Measurements from ENCODE around the gene SLC6A18.

Gene SLC6A18

GRCh38 chr5:1203968-1204692 lies 21.1 kb upstream of the SLC6A18 start:
- DNase-seq: no peak

DNA sequence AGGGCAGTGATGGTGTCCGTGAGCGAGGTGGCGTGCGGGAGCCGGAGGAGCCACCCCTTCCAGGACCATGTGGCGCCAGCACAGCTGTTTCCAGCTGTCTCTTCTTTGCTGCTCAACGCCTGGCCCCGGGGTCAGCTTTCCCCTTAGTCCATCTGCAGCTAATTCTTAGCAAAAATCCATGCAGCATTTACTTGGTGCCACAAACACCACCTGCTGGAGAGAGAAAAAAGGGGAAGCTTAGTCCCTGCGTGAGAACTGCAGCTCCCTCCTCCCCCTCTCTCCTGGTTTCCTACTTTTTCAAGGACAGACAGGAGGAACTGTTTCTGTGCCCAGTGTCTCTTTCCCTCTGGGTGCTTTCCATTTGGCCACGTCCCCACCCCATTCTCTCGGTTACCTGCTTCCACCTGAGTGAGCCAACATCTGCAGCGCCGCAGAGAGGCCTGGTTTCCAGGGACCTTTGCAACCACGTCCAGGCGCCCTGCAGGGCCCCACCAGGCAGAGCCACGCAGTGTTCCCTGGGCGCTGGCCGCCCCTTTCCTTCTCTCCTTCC lies 20.4 kb upstream of the SLC6A18 start:
- DNase-seq: no peak

DNA sequence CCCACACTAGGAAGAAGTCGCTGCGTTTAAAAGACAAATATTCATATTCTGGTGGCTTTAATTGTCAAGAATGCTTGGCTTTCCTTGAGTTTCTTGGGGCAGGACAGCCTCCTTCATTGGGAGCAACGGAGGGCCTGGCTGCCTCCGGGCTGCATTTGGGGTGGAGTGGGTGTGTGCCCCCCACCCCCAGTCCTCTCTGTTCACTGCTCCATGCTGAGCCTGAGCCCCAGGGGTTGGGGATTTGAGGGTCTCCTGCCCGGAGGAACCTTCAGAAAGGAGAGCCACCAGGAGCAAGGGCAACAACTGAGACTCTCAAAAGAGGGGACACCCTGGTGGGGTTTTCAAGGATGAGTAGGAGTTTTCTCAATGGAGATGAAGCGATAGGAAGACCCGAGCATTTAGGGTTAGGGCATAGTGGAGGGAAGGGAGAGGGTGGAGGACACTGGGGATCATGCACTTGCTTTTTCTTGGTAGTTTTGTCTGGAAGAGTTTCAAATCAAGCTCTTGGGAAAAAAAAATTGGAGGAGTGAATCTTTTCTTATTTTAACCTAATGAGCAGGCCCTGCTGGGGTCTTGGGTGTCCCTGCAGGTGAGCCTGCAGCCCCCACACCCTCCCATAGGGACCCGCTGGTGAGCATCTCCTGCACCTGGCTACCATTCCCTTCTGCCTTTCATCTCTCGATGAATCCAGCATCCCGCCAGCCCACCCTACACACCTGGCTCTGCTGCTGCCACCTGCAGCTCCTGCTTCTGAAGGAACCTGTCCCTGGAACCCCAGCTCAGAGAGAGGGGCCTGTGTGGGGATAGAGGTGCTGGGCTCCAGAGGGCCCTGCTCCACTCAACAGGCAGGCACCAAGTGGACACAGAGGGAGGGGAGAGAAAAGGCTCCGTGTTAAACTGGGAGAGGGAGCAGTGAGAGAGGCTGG lies 19.7 kb upstream of the SLC6A18 start:
- DNase-seq: no peak

- DNase-seq: no peak
Measured at GRCh38 chr5:1206521-1207412, 18.4 kb upstream of the SLC6A18 start.

- DNase-seq: no peak
Measured at GRCh38 chr5:1207555-1207954, 17.6 kb upstream of the SLC6A18 start.

GRCh38 chr5:1208221-1208742 lies 16.9 kb upstream of the SLC6A18 start:
- DNase-seq: no peak

DNA sequence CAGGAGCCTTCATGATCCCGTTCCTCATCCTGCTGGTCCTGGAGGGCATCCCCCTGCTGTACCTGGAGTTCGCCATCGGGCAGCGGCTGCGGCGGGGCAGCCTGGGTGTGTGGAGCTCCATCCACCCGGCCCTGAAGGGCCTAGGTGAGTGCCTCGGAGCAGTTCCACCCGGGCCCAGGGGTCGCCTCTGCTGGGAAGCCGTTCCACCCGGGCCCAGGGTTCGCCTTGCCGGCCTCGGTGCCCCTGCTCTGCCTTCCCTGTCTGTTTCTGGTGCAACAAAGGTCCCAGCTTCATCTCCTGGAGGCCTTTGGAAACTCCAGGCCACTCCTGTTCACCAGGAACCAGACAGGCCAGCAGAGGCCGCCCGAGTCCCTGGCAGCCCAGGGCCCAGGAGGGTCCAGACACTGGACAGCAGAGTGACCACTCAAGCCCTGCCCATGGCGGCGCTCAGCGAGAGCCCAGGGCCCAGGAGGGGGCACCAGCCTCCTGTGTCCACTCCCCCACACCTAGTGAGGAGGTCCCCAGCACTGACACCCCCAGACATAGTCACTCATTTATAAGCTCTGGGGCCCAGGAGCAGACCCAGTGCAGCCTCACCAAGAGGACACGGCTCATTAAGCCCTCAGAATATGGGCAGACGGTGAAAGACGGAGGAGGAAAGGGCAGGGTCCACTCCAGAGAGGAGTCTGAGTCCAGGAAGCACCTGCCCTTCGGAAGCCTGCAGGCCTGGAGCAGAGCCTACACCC lies 16.3 kb upstream of the SLC6A18 start:
- DNase-seq: peak; percentile 75

DNA sequence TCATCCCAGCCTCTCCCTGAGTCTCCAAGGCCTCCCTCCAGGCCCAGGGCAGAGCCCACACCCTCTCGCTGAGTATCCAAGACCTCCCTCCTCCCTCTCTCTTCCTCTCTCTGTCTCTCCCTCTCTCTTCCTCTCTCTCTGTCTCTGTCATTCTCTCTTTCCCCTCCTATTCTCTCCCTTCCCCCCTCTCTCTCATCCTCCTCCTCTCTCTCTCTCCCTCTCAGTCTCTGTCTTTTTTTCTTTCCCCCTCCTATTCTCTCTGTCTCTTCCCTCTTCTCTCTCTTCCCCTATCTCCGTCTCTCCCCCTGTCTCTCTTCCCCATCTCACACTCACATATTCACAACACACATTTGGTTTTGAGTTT lies 15.7 kb upstream of the SLC6A18 start:
- DNase-seq: no peak

GRCh38 chr5:1209896-1210776 lies 15.0 kb upstream of the SLC6A18 start:
- no peak for DNase-seq

DNA sequence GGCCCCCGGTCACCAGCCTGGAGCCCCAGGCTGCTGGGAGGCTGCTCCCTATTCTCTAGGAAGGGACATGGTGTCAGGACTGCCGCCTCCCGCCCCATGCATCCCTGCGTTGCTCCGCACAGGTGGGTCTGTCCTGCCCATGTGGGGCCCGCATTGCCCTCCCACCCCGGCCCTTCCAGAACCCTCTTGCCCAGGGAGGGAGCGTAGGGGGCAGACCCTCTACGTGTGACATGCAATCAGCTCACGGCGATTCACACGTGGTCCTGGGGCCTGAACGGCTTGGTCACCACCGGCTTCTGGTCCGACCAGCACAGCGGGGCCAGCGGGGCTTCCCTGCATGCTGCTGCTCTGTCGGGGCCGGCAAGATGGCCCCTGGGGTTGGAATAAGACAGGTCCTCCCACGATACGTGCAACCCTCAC lies 14.3 kb upstream of the SLC6A18 start:
- no peak for DNase-seq

GRCh38 chr5:1211701-1212100 lies 13.5 kb upstream of the SLC6A18 start:
- no peak for DNase-seq

- no peak for DNase-seq
Measured at GRCh38 chr5:1212271-1212670, 12.9 kb upstream of the SLC6A18 start.

- no peak for DNase-seq
Measured at GRCh38 chr5:1212881-1213280, 12.3 kb upstream of the SLC6A18 start.

GRCh38 chr5:1213508-1214162 lies 11.5 kb upstream of the SLC6A18 start:
- no peak for DNase-seq

DNA sequence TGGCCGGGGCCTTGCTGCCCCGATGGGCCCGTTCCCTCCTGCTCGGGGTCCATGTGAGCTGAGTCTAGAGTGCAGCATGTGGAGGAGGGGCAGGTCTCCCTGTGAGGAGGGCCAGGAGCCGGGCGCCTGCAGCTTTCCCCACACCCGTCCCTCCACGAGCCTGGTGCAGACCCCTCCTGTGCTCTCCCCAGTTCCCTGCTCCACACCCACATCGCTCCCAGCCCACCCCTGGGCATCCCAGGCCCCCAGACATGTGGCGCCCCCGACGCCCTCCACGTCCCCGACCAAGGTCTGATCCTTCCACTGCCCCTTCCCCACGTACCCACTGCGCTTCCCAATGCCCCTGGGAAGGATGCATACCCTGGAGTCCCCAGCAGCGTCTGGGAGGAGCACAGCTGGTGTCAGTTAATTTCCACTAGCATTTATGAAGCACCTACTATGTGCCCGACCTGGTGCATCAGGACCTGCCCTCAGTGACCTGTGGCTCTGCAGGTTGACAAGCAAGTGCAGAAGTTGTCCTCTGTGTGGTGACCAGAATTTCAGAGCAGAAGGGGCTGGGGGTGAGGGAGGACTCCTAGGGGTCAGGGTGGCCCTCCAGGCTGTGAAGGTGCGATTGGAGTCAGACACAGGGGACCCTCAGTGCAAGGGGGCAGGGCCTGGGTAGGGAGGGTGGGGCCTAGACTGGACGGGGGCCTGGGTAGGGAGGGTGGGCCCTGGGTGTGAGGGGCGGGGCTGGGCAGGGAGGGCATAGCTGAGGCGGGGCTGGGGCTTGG lies 10.8 kb upstream of the SLC6A18 start:
- DNase-seq: no peak

- no peak for DNase-seq
Measured at GRCh38 chr5:1214936-1215220, 10.3 kb upstream of the SLC6A18 start.

DNA sequence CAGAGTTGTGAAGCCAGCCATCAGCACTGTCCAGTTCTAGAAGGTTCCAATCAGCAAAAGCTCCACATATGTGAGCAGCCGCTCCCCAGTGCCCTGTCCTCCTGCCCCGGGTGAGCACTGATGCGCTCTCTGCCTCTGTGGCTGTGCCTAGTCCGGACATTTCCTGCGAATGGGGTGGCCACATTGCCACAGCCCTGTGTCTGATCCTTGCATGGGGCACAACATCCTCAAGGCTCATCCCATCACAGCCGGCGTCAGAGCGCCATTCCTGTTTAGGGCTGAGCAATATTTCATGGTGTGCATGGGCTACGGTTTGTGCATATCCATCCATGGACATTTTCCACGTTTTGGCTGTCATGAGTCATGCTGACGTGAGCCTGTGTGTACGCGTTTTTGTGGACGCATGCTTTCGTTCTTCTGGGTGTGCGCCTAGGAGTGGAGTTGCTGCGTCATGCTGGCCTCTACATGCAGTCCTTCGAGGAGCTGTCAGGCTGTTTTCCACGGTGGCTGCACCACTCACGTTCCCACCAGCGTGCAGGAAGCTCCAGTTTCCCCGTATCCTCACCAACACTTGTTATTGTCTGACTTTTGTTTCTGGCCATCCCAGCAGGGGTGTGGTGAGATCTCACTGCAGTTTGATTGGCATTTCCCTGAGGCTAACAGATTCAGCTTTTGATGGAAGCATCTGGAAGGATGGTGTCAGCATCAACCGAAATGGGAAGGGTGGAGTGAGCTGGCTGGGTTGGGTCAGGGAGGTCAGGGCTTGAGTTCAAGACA lies 9.7 kb upstream of the SLC6A18 start:
- DNase-seq: no peak

- no peak for DNase-seq
Measured at GRCh38 chr5:1216211-1216917, 8.8 kb upstream of the SLC6A18 start.
